Lower leg skin (tissue), 3 donors: Measurements from ENCODE around the gene NRDC.

Source experiments
- POLR2A ChIP-seq, 2 donors: fragments of 450-650 bp; IDR thresholded peaks; one replicate each; pipeline ENCODE4 v1.6.1; 2016 to 2017; ENCODE audit warnings: antibody characterized with exemption in 2 of 2, mild to moderate bottlenecking in 1 of 2, moderate library complexity in 1 of 2
- TF ChIP-seq, protein P1 (sequence below), 3 donors: fragments of 450-650 bp; IDR thresholded peaks; one replicate each; pipeline ENCODE4 v1.5.1; 2016; ENCODE audit warnings: antibody characterized with exemption in 3 of 3, mild to moderate bottlenecking in 3 of 3, moderate library complexity in 2 of 3

DNA sequence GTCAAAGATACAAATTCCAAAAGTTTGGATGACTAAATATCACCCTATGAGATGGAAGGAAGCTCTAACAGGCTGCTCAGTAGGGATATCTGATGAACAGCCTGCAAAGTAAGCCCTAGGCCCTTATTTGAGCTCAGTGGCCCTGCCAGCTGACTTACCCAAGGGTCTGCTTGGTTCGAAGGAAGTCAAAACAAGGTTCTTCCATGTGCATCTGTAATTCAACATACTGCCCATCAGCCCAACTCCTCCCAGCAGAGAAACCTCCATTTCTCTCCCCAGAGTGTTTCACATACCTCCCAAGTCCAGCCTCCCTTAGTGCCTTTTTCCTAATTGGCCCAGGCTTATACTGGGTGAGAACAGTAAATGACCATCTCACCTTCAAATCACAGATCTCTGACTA lies 86.6 kb downstream of the NRDC start:
- TF ChIP-seq, protein P1, sequence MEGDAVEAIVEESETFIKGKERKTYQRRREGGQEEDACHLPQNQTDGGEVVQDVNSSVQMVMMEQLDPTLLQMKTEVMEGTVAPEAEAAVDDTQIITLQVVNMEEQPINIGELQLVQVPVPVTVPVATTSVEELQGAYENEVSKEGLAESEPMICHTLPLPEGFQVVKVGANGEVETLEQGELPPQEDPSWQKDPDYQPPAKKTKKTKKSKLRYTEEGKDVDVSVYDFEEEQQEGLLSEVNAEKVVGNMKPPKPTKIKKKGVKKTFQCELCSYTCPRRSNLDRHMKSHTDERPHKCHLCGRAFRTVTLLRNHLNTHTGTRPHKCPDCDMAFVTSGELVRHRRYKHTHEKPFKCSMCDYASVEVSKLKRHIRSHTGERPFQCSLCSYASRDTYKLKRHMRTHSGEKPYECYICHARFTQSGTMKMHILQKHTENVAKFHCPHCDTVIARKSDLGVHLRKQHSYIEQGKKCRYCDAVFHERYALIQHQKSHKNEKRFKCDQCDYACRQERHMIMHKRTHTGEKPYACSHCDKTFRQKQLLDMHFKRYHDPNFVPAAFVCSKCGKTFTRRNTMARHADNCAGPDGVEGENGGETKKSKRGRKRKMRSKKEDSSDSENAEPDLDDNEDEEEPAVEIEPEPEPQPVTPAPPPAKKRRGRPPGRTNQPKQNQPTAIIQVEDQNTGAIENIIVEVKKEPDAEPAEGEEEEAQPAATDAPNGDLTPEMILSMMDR (IDR thresholded peaks at IDR 0.05): no peak
- no peak for TF ChIP-seq POLR2A (IDR thresholded peaks at IDR 0.05)
